GM12878 (cell line): ENCODE results near the gene SPRING1. TPM values are rescaled to one million over a fixed set of nuclear protein-coding genes. Genes with fewer than 3 reads are reported as not detected.

ENCODE experiments used
- ATAC-seq: fragments of 200-7000 bp; cut with Tn5 transposase; 3 replicates; pipeline ENCODE4 v1.9.1; 2020; ENCODE audit warnings: mild to moderate bottlenecking, moderate library complexity
- BruUV-seq: library from RNA; stranded (reverse); fragments of 400-500 nt; replicated peaks from 2 replicates; lab custom pipeline; 2021; lab: Mats Ljungman, UMichigan
- CTCF ChIA-PET: fragments of 300-600 bp; sonication (Branson Sonifier 250); formaldehyde crosslinking; extraction: SDS; loops from one replicate; lab custom pipeline; 2021; ENCODE audit warnings: inconsistent platforms; lab: Yijun Ruan, JAX
- POLR2A ChIA-PET: fragments of 350-600 bp; formaldehyde crosslinking; extraction: SDS; loops from one replicate; lab custom pipeline; 2021; ENCODE audit warnings: inconsistent platforms; lab: Charles Lee
- RAD21 ChIA-PET: fragments of 300-600 bp; sonication (Branson Sonifier 250); formaldehyde crosslinking; loops from one replicate; lab custom pipeline; 2023; ENCODE audit warnings: antibody characterized with exemption; ENCODE audit not compliant: unreplicated experiment; lab: Charles Lee
- SMC1A ChIA-PET: fragments of 300-600 bp; sonication (Branson Sonifier 250); formaldehyde crosslinking; loops from one replicate; lab custom pipeline; 2023; ENCODE audit not compliant: unreplicated experiment, uncharacterized antibody; lab: Charles Lee
- DNase-seq: peaks from one replicate; pipeline ENCODE4 v3.0.0-alpha.2; 2011; ENCODE audit warnings: low read depth, low spot score
- FAIRE-seq: peaks from 3 replicates; lab custom pipeline; 2011; peaks lifted over from hg19 to GRCh38; lab: Jason Lieb, UNC
- H2AFZ ChIP-seq: 2 replicates; pipeline ENCODE4 v1.6.0; 2011; ENCODE audit warnings: low read depth, low read length, control low read depth; ENCODE audit not compliant: control insufficient read depth
- H3K27ac ChIP-seq: 2 replicates; pipeline ENCODE4 v1.5.1; 2011; ENCODE audit warnings: control low read depth; ENCODE audit not compliant: control insufficient read depth, insufficient read depth
- H3K27me3 ChIP-seq, 2 experiments: replicated peaks in 1 of 2; 2 replicates each; pipeline versions ENCODE4 v1.6.0 to v1.6.1; 2011; ENCODE audit warnings: low read length in 1 of 2; ENCODE audit not compliant: control insufficient read depth in 2 of 2, insufficient read depth in 2 of 2
- H3K36me3 ChIP-seq, 2 experiments: 2 replicates each; pipeline ENCODE4 v1.5.1; 2011; ENCODE audit warnings: low read length in 1 of 2; ENCODE audit not compliant: control insufficient read depth in 2 of 2, insufficient read depth in 2 of 2
- H3K4me1 ChIP-seq: 2 replicates; pipeline ENCODE4 v1.6.1; 2011; ENCODE audit warnings: mild to moderate bottlenecking, low read length, moderate library complexity, mixed read lengths; ENCODE audit not compliant: control insufficient read depth, insufficient read depth
- H3K4me2 ChIP-seq: 2 replicates; pipeline ENCODE4 v1.6.0; 2011; ENCODE audit warnings: control low read depth; ENCODE audit not compliant: control insufficient read depth, insufficient read depth
- H3K4me3 ChIP-seq: fragments of 200-600 bp; sonication (generic); 2 replicates; pipeline ENCODE4 v1.5.1; 2016
- H3K79me2 ChIP-seq: 2 replicates; pipeline ENCODE4 v1.6.0; 2011; ENCODE audit warnings: low read length; ENCODE audit not compliant: control insufficient read depth, insufficient read depth
- H3K9ac ChIP-seq: 2 replicates; pipeline ENCODE4 v1.8.0; 2011; ENCODE audit warnings: low read length, control low read depth, mixed read lengths; ENCODE audit not compliant: control insufficient read depth, insufficient read depth
- H3K9me3 ChIP-seq: replicated peaks from 3 replicates; pipeline ENCODE4 v1.5.1; 2011; ENCODE audit warnings: mild to moderate bottlenecking, low read length; ENCODE audit not compliant: control insufficient read depth, insufficient read depth
- H4K20me1 ChIP-seq: 2 replicates; pipeline ENCODE4 v1.6.0; 2011; ENCODE audit not compliant: control insufficient read depth, insufficient read depth
- BCL11A ChIP-seq: IDR thresholded peaks from 2 replicates; pipeline ENCODE4 v1.6.1; 2011; ENCODE audit warnings: low read depth, low read length
- CHD1 ChIP-seq: IDR thresholded peaks from 2 replicates; pipeline ENCODE4 v1.6.1; 2012; ENCODE audit warnings: low read depth, low read length, improper control_type of control experiment
- IKZF1 ChIP-seq: fragments of 450-650 bp; conservative IDR thresholded peaks from 2 replicates; pipeline ENCODE4 v1.6.1; 2017; ENCODE audit warnings: antibody characterized with exemption, mild to moderate bottlenecking
- LARP7 ChIP-seq: fragments of 450-650 bp; IDR thresholded peaks from 2 replicates; pipeline ENCODE4 v1.6.1; 2017; ENCODE audit warnings: mild to moderate bottlenecking
- NR2C1 ChIP-seq: fragments of 450-650 bp; IDR thresholded peaks from 2 replicates; pipeline ENCODE4 v1.6.1; 2017; ENCODE audit warnings: antibody characterized with exemption, mild to moderate bottlenecking, moderate library complexity
- POLR2A ChIP-seq: IDR thresholded peaks from 2 replicates; pipeline ENCODE4 v1.6.1; 2011; ENCODE audit warnings: low read depth, mild to moderate bottlenecking, low read length
- SMAD1 ChIP-seq: fragments of 450-650 bp; IDR thresholded peaks from 2 replicates; pipeline ENCODE4 v1.6.1; 2018; ENCODE audit warnings: mild to moderate bottlenecking, low read depth; ENCODE audit not compliant: partially characterized antibody
- SUPT20H ChIP-seq: IDR thresholded peaks from 2 replicates; pipeline ENCODE4 v1.6.1; 2011; ENCODE audit warnings: low read depth, mild to moderate bottlenecking, low read length, moderate library complexity, borderline replicate concordance; ENCODE audit not compliant: control insufficient read depth
- WGBS: methylation state at CpG from one replicate; pipeline ENCODE4 v1.1.6; 2016; ENCODE audit warnings: low lambda C conversion rate; ENCODE audit not compliant: insufficient replicate concordance, insufficient coverage; ENCODE audit errors: missing lambda C conversion rate; 5-methylcytosine and 5-hydroxymethylcytosine counted together
- in situ Hi-C: fragments of 300-500 bp; cut with MboI; formaldehyde crosslinking; loops from 9 replicates; pipeline ENCODE4 v1.14.3; 2018; ENCODE audit warnings: mixed read lengths
- intact Hi-C: fragments of 100-400 bp; cut with micrococcal nuclease; formaldehyde crosslinking; loops from one replicate; pipeline ENCODE4 v1.14.2; 2022; ENCODE audit not compliant: unreplicated experiment
- polyA plus RNA-seq, 11 experiments: library from polyadenylated mRNA; depleted of rRNA in 4 of 11; unstranded in 6 of 11; stranded (reverse) in 5 of 11; fragments of >200 nt; fragmentation: Nextera tagmentation in 4 of 11; fragmentation: Illumina TruSeq in 1 of 11; extraction: Ambion mirVana in 4 of 11; extraction: Trizol in 1 of 11; gene quantifications; 1 replicate in 1 of 11; 2 replicates in 10 of 11; pipeline versions ENCODE4 v1.2.1 to v1.2.3, GENCODE V29; 2011 to 2016; ENCODE audit warnings: inconsistent platforms in 2 of 11, missing spikeins in 2 of 11, low read depth in 1 of 11
- total RNA-seq, 4 experiments: library from RNA; depleted of rRNA in 3 of 4; stranded (reverse); fragments of >200 nt in 3 of 4; fragmentation: Illumina TruSeq in 1 of 4; extraction: Trizol in 1 of 4; gene quantifications; 2 replicates each; pipeline versions ENCODE4 v1.2.1 to v1.2.3, GENCODE V29; 2013 to 2021
- TF ChIP-seq, protein P1 (sequence below): fragments of 450-650 bp; formaldehyde crosslinking; IDR thresholded peaks from 2 replicates; pipeline ENCODE4 v1.4.0; 2020; ENCODE audit warnings: mild to moderate bottlenecking, moderate library complexity

SPRING1 gene
- total and polyA plus RNA-seq, 10 of the 15 experiments (the other 5 are each of a cell fraction or from before 2014, with no cell fraction given) = 2.5 to 25.7 (median 14.3) TPM

DNA sequence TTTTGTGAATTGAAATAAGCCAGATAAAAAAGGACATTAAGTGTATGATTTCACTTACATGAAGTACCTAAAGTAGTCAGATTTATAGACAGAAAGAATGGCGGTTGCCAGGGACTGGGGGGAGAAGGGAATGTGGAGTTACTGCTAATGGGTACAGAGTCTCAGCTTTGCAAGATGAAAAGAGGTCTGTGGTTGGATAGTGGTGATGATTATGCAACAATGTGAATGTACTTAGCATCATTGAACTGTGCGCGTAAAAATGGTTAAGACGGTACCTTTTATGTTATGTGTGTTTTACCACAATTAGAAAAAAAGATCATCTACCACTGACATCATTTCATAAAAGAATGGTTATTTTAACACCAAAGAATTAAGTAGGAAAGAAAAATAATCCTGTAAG, 36.2 kb upstream of the SPRING1 start:
- no peaks in the 10 kb centered on the region for H4K20me1 ChIP-seq
- H3K4me3 ChIP-seq = no peak overlapping the region
- ChIA-PET POLR2A (no interaction called here), SMC1A (no interaction called here), CTCF (no interaction called here)
- no peak overlapping the region for H3K4me2 ChIP-seq
- no peaks in the 10 kb centered on the region for H3K9me3 ChIP-seq
- H3K36me3 ChIP-seq = no peaks in the 10 kb centered on the region
- DNase-seq = no peak
- TF ChIP-seq SMAD1 (no peak), CHD1 (no peak), SUPT20H (no peak), IKZF1 (no peak), LARP7 (no peak), BCL11A (no peak), NR2C1 (no peak), POLR2A (no peak)
- TF ChIP-seq, all 136 proteins: peak for 0
- Histone ChIP-seq H3K27me3 (no peaks in the 10 kb centered on the region), H3K79me2 (no peaks in the 10 kb centered on the region), H3K4me1 (no peaks in the 10 kb centered on the region), H2AFZ (no peak overlapping the region), H3K27ac (no peak overlapping the region), H3K9ac (no peak overlapping the region)
- intact Hi-C loops (no loop called here), in situ Hi-C loops (no loop called here)
- FAIRE-seq (no peak), ATAC-seq (no peak)
- RAD21 ChIA-PET = no interaction called here
- no TSS peak for BruUV-seq
- 71% methylated on average over 4 of the region's 4 CpGs for whole genome bisulfite sequencing

DNA sequence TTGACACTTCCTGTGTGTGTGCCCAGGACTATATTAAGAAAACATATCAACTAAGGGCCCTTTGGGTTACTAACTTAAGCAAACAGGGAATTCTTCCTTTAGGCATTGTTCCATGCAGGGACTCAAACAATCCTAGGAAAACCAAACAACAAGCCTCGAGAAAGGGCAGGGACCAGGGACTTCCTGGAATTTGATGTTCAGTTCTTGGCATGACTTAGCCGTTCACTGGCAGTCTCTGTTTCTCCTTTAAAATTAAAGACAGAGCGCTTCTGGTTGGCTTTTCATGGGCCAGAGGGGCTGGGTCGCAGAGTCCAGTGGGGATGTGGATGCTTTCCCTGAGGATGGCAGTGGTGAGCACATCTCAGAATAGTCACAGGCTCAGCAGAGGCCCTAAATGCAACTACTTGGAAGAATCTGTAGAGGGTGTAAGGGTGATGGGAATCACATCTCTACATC, 35.4 kb upstream of the SPRING1 start:
- FAIRE-seq (no peak), ATAC-seq (no peak), DNase-seq (no peak)
- no peak overlapping the region for H3K4me3 ChIP-seq
- SMC1A ChIA-PET = no interaction called here
- no peak overlapping the region for H2AFZ ChIP-seq
- H4K20me1 ChIP-seq = no peaks in the 10 kb centered on the region
- TF ChIP-seq, protein P1, sequence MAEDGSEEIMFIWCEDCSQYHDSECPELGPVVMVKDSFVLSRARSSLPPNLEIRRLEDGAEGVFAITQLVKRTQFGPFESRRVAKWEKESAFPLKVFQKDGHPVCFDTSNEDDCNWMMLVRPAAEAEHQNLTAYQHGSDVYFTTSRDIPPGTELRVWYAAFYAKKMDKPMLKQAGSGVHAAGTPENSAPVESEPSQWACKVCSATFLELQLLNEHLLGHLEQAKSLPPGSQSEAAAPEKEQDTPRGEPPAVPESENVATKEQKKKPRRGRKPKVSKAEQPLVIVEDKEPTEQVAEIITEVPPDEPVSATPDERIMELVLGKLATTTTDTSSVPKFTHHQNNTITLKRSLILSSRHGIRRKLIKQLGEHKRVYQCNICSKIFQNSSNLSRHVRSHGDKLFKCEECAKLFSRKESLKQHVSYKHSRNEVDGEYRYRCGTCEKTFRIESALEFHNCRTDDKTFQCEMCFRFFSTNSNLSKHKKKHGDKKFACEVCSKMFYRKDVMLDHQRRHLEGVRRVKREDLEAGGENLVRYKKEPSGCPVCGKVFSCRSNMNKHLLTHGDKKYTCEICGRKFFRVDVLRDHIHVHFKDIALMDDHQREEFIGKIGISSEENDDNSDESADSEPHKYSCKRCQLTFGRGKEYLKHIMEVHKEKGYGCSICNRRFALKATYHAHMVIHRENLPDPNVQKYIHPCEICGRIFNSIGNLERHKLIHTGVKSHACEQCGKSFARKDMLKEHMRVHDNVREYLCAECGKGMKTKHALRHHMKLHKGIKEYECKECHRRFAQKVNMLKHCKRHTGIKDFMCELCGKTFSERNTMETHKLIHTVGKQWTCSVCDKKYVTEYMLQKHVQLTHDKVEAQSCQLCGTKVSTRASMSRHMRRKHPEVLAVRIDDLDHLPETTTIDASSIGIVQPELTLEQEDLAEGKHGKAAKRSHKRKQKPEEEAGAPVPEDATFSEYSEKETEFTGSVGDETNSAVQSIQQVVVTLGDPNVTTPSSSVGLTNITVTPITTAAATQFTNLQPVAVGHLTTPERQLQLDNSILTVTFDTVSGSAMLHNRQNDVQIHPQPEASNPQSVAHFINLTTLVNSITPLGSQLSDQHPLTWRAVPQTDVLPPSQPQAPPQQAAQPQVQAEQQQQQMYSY (CRISPR knock-in tag) = no peak
- H3K9ac ChIP-seq = no peak overlapping the region
- no TSS peak for BruUV-seq
- POLR2A ChIA-PET = no interaction called here
- H3K27ac ChIP-seq = no peak overlapping the region
- intact Hi-C loops = no loop called here
- in situ Hi-C loops = no loop called here
- WGBS = 97% methylated on average over 4 of the region's 4 CpGs
- no peaks in the 10 kb centered on the region for H3K27me3 ChIP-seq
- no peaks in the 10 kb centered on the region for H3K36me3 ChIP-seq
- no peaks in the 10 kb centered on the region for H3K4me1 ChIP-seq
- H3K4me2 ChIP-seq = no peak overlapping the region
- no peaks in the 10 kb centered on the region for H3K9me3 ChIP-seq
- RAD21 ChIA-PET = no interaction called here
- H3K79me2 ChIP-seq = no peaks in the 10 kb centered on the region
- CTCF ChIA-PET = no interaction called here
